GM12878 (cell line): ENCODE measurements around the gene PVALEF. TPM values are rescaled to one million over a fixed set of nuclear protein-coding genes. Genes with fewer than 3 reads are reported as not detected.

Experiments
- ATAC-seq: fragments of 200-7000 bp; cut with Tn5 transposase; 3 replicates; pipeline ENCODE4 v1.9.1; 2020; ENCODE audit warnings: mild to moderate bottlenecking, moderate library complexity
- BruUV-seq: library from RNA; stranded (reverse); fragments of 400-500 nt; replicated peaks from 2 replicates; lab custom pipeline; 2021; lab: Mats Ljungman, UMichigan
- CTCF ChIA-PET: fragments of 300-600 bp; sonication (Branson Sonifier 250); formaldehyde crosslinking; extraction: SDS; loops from one replicate; lab custom pipeline; 2021; ENCODE audit warnings: inconsistent platforms; lab: Yijun Ruan, JAX
- POLR2A ChIA-PET: fragments of 350-600 bp; formaldehyde crosslinking; extraction: SDS; loops from one replicate; lab custom pipeline; 2021; ENCODE audit warnings: inconsistent platforms; lab: Charles Lee
- RAD21 ChIA-PET: fragments of 300-600 bp; sonication (Branson Sonifier 250); formaldehyde crosslinking; loops from one replicate; lab custom pipeline; 2023; ENCODE audit warnings: antibody characterized with exemption; ENCODE audit not compliant: unreplicated experiment; lab: Charles Lee
- SMC1A ChIA-PET: fragments of 300-600 bp; sonication (Branson Sonifier 250); formaldehyde crosslinking; loops from one replicate; lab custom pipeline; 2023; ENCODE audit not compliant: unreplicated experiment, uncharacterized antibody; lab: Charles Lee
- DNase-seq: peaks from one replicate; pipeline ENCODE4 v3.0.0-alpha.2; 2011; ENCODE audit warnings: low read depth, low spot score
- FAIRE-seq: peaks from 3 replicates; lab custom pipeline; 2011; peaks lifted over from hg19 to GRCh38; lab: Jason Lieb, UNC
- H2AFZ ChIP-seq: 2 replicates; pipeline ENCODE4 v1.6.0; 2011; ENCODE audit warnings: low read depth, low read length, control low read depth; ENCODE audit not compliant: control insufficient read depth
- H3K27ac ChIP-seq: 2 replicates; pipeline ENCODE4 v1.5.1; 2011; ENCODE audit warnings: control low read depth; ENCODE audit not compliant: control insufficient read depth, insufficient read depth
- H3K27me3 ChIP-seq, 2 experiments: replicated peaks in 1 of 2; 2 replicates each; pipeline versions ENCODE4 v1.6.0 to v1.6.1; 2011; ENCODE audit warnings: low read length in 1 of 2; ENCODE audit not compliant: control insufficient read depth in 2 of 2, insufficient read depth in 2 of 2
- H3K36me3 ChIP-seq, 2 experiments: 2 replicates each; pipeline ENCODE4 v1.5.1; 2011; ENCODE audit warnings: low read length in 1 of 2; ENCODE audit not compliant: control insufficient read depth in 2 of 2, insufficient read depth in 2 of 2
- H3K4me1 ChIP-seq: 2 replicates; pipeline ENCODE4 v1.6.1; 2011; ENCODE audit warnings: mild to moderate bottlenecking, low read length, moderate library complexity, mixed read lengths; ENCODE audit not compliant: control insufficient read depth, insufficient read depth
- H3K4me2 ChIP-seq: 2 replicates; pipeline ENCODE4 v1.6.0; 2011; ENCODE audit warnings: control low read depth; ENCODE audit not compliant: control insufficient read depth, insufficient read depth
- H3K4me3 ChIP-seq: fragments of 200-600 bp; sonication (generic); 2 replicates; pipeline ENCODE4 v1.5.1; 2016
- H3K79me2 ChIP-seq: 2 replicates; pipeline ENCODE4 v1.6.0; 2011; ENCODE audit warnings: low read length; ENCODE audit not compliant: control insufficient read depth, insufficient read depth
- H3K9ac ChIP-seq: 2 replicates; pipeline ENCODE4 v1.8.0; 2011; ENCODE audit warnings: low read length, control low read depth, mixed read lengths; ENCODE audit not compliant: control insufficient read depth, insufficient read depth
- H3K9me3 ChIP-seq: replicated peaks from 3 replicates; pipeline ENCODE4 v1.5.1; 2011; ENCODE audit warnings: mild to moderate bottlenecking, low read length; ENCODE audit not compliant: control insufficient read depth, insufficient read depth
- H4K20me1 ChIP-seq: 2 replicates; pipeline ENCODE4 v1.6.0; 2011; ENCODE audit not compliant: control insufficient read depth, insufficient read depth
- CEBPZ ChIP-seq: fragments of 150-350 bp; IDR thresholded peaks from 2 replicates; pipeline ENCODE4 v1.6.1; 2016; ENCODE audit warnings: low read depth, low read length
- ELK1 ChIP-seq: IDR thresholded peaks from 2 replicates; pipeline ENCODE4 v1.6.1; 2012; ENCODE audit warnings: low read depth, low read length, improper control_type of control experiment
- HCFC1 ChIP-seq: fragments of 150-350 bp; IDR thresholded peaks from 2 replicates; pipeline ENCODE4 v1.6.1; 2014; ENCODE audit warnings: low read length
- IRF4 ChIP-seq: IDR thresholded peaks from 2 replicates; pipeline ENCODE4 v1.6.1; 2011; ENCODE audit warnings: low read depth, low read length
- JUND ChIP-seq: IDR thresholded peaks from 2 replicates; pipeline ENCODE4 v1.6.1; 2012; ENCODE audit warnings: low read depth, mild to moderate bottlenecking, low read length, improper control_type of control experiment, moderate library complexity
- MAX ChIP-seq: IDR thresholded peaks from 2 replicates; pipeline ENCODE4 v1.6.1; 2012; ENCODE audit warnings: low read depth, low read length, improper control_type of control experiment
- RELA ChIP-seq: fragments of 450-650 bp; IDR thresholded peaks from 2 replicates; pipeline ENCODE4 v1.8.0; 2014; ENCODE audit warnings: borderline replicate concordance; ENCODE audit not compliant: partially characterized antibody
- RELB ChIP-seq: fragments of 450-650 bp; IDR thresholded peaks from 2 replicates; pipeline ENCODE4 v1.6.1; 2017; ENCODE audit warnings: low read depth, mild to moderate bottlenecking, moderate library complexity
- SMARCA5 ChIP-seq: fragments of 450-650 bp; IDR thresholded peaks from 2 replicates; pipeline ENCODE4 v1.6.1; 2017; ENCODE audit warnings: mild to moderate bottlenecking
- STAT1 ChIP-seq: fragments of 450-650 bp; conservative IDR thresholded peaks from 2 replicates; pipeline ENCODE4 v1.6.1; 2014; ENCODE audit warnings: antibody characterized with exemption, mild to moderate bottlenecking
- ZNF207 ChIP-seq: fragments of 450-650 bp; IDR thresholded peaks from 2 replicates; pipeline ENCODE4 v1.6.1; 2014; ENCODE audit warnings: antibody characterized with exemption, mild to moderate bottlenecking, borderline replicate concordance
- ZNF24 ChIP-seq: fragments of 450-650 bp; IDR thresholded peaks from 2 replicates; pipeline ENCODE4 v1.6.1; 2017; ENCODE audit warnings: antibody characterized with exemption, mild to moderate bottlenecking
- ZNF274 ChIP-seq: IDR thresholded peaks from one replicate; pipeline ENCODE4 v1.8.0; 2011; ENCODE audit not compliant: insufficient read length, insufficient read depth
- WGBS: methylation state at CpG from one replicate; pipeline ENCODE4 v1.1.6; 2016; ENCODE audit warnings: low lambda C conversion rate; ENCODE audit not compliant: insufficient replicate concordance, insufficient coverage; ENCODE audit errors: missing lambda C conversion rate; 5-methylcytosine and 5-hydroxymethylcytosine counted together
- in situ Hi-C: fragments of 300-500 bp; cut with MboI; formaldehyde crosslinking; loops from 9 replicates; pipeline ENCODE4 v1.14.3; 2018; ENCODE audit warnings: mixed read lengths
- intact Hi-C: fragments of 100-400 bp; cut with micrococcal nuclease; formaldehyde crosslinking; loops from one replicate; pipeline ENCODE4 v1.14.2; 2022; ENCODE audit not compliant: unreplicated experiment
- polyA plus RNA-seq, 11 experiments: library from polyadenylated mRNA; depleted of rRNA in 4 of 11; unstranded in 6 of 11; stranded (reverse) in 5 of 11; fragments of >200 nt; fragmentation: Nextera tagmentation in 4 of 11; fragmentation: Illumina TruSeq in 1 of 11; extraction: Ambion mirVana in 4 of 11; extraction: Trizol in 1 of 11; gene quantifications; 1 replicate in 1 of 11; 2 replicates in 10 of 11; pipeline versions ENCODE4 v1.2.1 to v1.2.3, GENCODE V29; 2011 to 2016; ENCODE audit warnings: inconsistent platforms in 2 of 11, missing spikeins in 2 of 11, low read depth in 1 of 11
- total RNA-seq, 4 experiments: library from RNA; depleted of rRNA in 3 of 4; stranded (reverse); fragments of >200 nt in 3 of 4; fragmentation: Illumina TruSeq in 1 of 4; extraction: Trizol in 1 of 4; gene quantifications; 2 replicates each; pipeline versions ENCODE4 v1.2.1 to v1.2.3, GENCODE V29; 2013 to 2021

Gene PVALEF
- total and polyA plus RNA-seq, 10 of the 15 experiments (the other 5 are each of a cell fraction or from before 2014, with no cell fraction given), result not detected

GRCh38 chr17:81206657-81207056 lies 41.4 kb downstream of the PVALEF start:
- DNase-seq (no peak), FAIRE-seq (no peak), ATAC-seq (no peak)
- 86% methylated on average over 12 of the region's 12 CpGs for WGBS
- H3K36me3 ChIP-seq, result peaks cover 0 to 12% of the 10 kb centered on the region in 2 experiments; a peak in 2 of 4 replicates
- ChIA-PET RAD21 (no interaction called here), SMC1A (no interaction called here), CTCF (no interaction called here), POLR2A (no interaction called here)
- no peak overlapping the region for H3K4me2 ChIP-seq
- no peaks in the 10 kb centered on the region for H3K9me3 ChIP-seq
- H4K20me1 ChIP-seq, result no peaks in the 10 kb centered on the region
- H3K9ac ChIP-seq, result no peak overlapping the region
- no peak overlapping the region for H3K4me3 ChIP-seq
- H3K27me3 ChIP-seq, result no peaks in the 10 kb centered on the region
- BruUV-seq, result no TSS peak
- no peak for TF ChIP-seq SMARCA5
- TF ChIP-seq ZNF24, result no peak
- TF ChIP-seq ZNF207, result no peak
- TF ChIP-seq ELK1, result no peak
- TF ChIP-seq JUND, result no peak
- TF ChIP-seq STAT1, result no peak
- TF ChIP-seq HCFC1, result no peak
- TF ChIP-seq CEBPZ, result no peak
- no peak for TF ChIP-seq IRF4
- no peak for TF ChIP-seq MAX
- TF ChIP-seq RELB, result no peak
- TF ChIP-seq RELA, result no peak
- TF ChIP-seq ZNF274, result no peak
- intact Hi-C loops, result no loop called here
- no peak overlapping the region for H3K27ac ChIP-seq
- H3K79me2 ChIP-seq, result no peaks in the 10 kb centered on the region
- in situ Hi-C loops, result no loop called here
- no peaks in the 10 kb centered on the region for H3K4me1 ChIP-seq
- no peak overlapping the region for H2AFZ ChIP-seq
